ENCODE data around the gene FSTL5. TPM values are rescaled to one million over a fixed set of nuclear protein-coding genes. Genes with fewer than 3 reads are reported as not detected.

FSTL5 gene
- total RNA-seq, 1 experiment from 2014 or later = not detected

GRCh38 chr4:162016991-162017390 lies 146.8 kb downstream of the FSTL5 start:
- Histone ChIP-seq H3K4me1 (ENCODE audit: insufficient read depth, low read length) (no peaks in the 10 kb centered on the region), H2BK12ac (ENCODE audit: insufficient read length, low read depth, low read length) (no peak overlapping the region), H3T11ph (ENCODE audit: low read length) (no peak overlapping the region), H4K8ac (replicated peaks; ENCODE audit: insufficient read length, low read depth, low read length) (no peak overlapping the region), H2BK20ac (ENCODE audit: low read depth, low read length, poor library complexity, severe bottlenecking) (no peak overlapping the region), H3K79me1 (ENCODE audit: insufficient read depth, low read depth, low read length, poor library complexity, severe bottlenecking) (no peaks in the 10 kb centered on the region), H3K56ac (ENCODE audit: insufficient read length, low read depth, low read length) (no peak overlapping the region), H2AK5ac (ENCODE audit: insufficient read length, low read length) (no peak overlapping the region), H3K27me3 (ENCODE audit: insufficient read depth, low read length) (no peaks in the 10 kb centered on the region), H2AFZ (ENCODE audit: low read length) (no peak overlapping the region), H3K18ac (ENCODE audit: insufficient read length, low read depth, low read length) (no peak overlapping the region), H3K4me2 (ENCODE audit: insufficient read depth, insufficient read length, low read length) (no peak overlapping the region), H3K27ac (ENCODE audit: insufficient read length, low read depth, low read length) (no peak overlapping the region), H3K4ac (ENCODE audit: low read depth, low read length) (no peak overlapping the region), H2BK120ac (ENCODE audit: low read depth, low read length, poor library complexity, severe bottlenecking) (no peak overlapping the region), H4K5ac (ENCODE audit: insufficient read length, low read depth, low read length) (no peak overlapping the region), H2BK15ac (ENCODE audit: low read depth, low read length) (no peak overlapping the region), H3K79me2 (ENCODE audit: insufficient read depth, low read length) (no peaks in the 10 kb centered on the region), H3K23me2 (ENCODE audit: insufficient read length, low read depth, low read length, poor library complexity, severe bottlenecking) (no peaks in the 10 kb centered on the region), H3K14ac (ENCODE audit: insufficient read depth, low read length) (no peak overlapping the region), H3K23ac (ENCODE audit: insufficient read length, low read depth, low read length) (no peak overlapping the region), H2BK5ac (ENCODE audit: insufficient read length, low read length) (no peak overlapping the region), H4K91ac (ENCODE audit: insufficient read length, low read depth, low read length) (no peak overlapping the region), H3K9me3 (ENCODE audit: control insufficient read depth, low read depth, low read length) (no peaks in the 10 kb centered on the region), H4K20me1 (ENCODE audit: control insufficient read depth, insufficient read depth, insufficient read length) (no peaks in the 10 kb centered on the region), H3K9ac (ENCODE audit: extremely low read depth, insufficient read length, low read length) (no peak overlapping the region)
- Mint-ChIP-seq H3K36me3 (ENCODE audit: insufficient read depth in 1 of 3, low read depth in 3 of 3) (no peaks in the 10 kb centered on the region), H3K27me3 (ENCODE audit: low read depth) (no peaks in the 10 kb centered on the region), H3K27ac (no peak overlapping the region), H3K9me3 (no peaks in the 10 kb centered on the region), H3K4me3 (no peak overlapping the region), H3K4me1 (peaks cover 4% of the 10 kb centered on the region in 2 experiments; a peak in 3 of 4 replicates)
- no peak for DNase-seq
- TF ChIP-seq, protein P1, sequence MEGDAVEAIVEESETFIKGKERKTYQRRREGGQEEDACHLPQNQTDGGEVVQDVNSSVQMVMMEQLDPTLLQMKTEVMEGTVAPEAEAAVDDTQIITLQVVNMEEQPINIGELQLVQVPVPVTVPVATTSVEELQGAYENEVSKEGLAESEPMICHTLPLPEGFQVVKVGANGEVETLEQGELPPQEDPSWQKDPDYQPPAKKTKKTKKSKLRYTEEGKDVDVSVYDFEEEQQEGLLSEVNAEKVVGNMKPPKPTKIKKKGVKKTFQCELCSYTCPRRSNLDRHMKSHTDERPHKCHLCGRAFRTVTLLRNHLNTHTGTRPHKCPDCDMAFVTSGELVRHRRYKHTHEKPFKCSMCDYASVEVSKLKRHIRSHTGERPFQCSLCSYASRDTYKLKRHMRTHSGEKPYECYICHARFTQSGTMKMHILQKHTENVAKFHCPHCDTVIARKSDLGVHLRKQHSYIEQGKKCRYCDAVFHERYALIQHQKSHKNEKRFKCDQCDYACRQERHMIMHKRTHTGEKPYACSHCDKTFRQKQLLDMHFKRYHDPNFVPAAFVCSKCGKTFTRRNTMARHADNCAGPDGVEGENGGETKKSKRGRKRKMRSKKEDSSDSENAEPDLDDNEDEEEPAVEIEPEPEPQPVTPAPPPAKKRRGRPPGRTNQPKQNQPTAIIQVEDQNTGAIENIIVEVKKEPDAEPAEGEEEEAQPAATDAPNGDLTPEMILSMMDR (conservative IDR thresholded peaks at IDR 0.05) = no peak
- no CpG with 5 or more reads among the region's 2 CpGs for WGBS (ENCODE audit: extremely low coverage, insufficient read length, low lambda C conversion rate)

All from H9 (cell line).